GM18508 (cell line): Measurements from ENCODE around the gene ACAD9.
"Not testable (repeated sequence)": the region's sequence is repeated elsewhere in the genome, so short reads cannot be mapped to it uniquely, and the experiment has no call there.

Experiments used
- ATAC-seq: cut with Tn5 transposase; IDR thresholded peaks from one replicate; pipeline ENCODE4 v1.9.1; 2021; ENCODE audit warnings: moderate number of reproducible peaks; ENCODE audit not compliant: insufficient read depth, unreplicated experiment

Gene ACAD9

GRCh38 chr3:128889139-128889894, 9.9 kb downstream of the ACAD9 start:
- no peak for ATAC-seq

- ATAC-seq = no peak
These were observed 16.6 kb downstream of the ACAD9 start for GRCh38 chr3:128895843-128896697.

- ATAC-seq = no peak
These were observed 23.0 kb downstream of the ACAD9 start for GRCh38 chr3:128902426-128902825.

- no peak for ATAC-seq
These were observed 24.1 kb downstream of the ACAD9 start for GRCh38 chr3:128903501-128903900.

GRCh38 chr3:128906031-128906803, 26.8 kb downstream of the ACAD9 start:
- ATAC-seq = no peak

GRCh38 chr3:128906804-128907525, 27.5 kb downstream of the ACAD9 start:
- ATAC-seq = no peak

- no peak for ATAC-seq
These were observed 28.5 kb downstream of the ACAD9 start for GRCh38 chr3:128907706-128908445.

GRCh38 chr3:128908951-128909350, 29.5 kb downstream of the ACAD9 start:
- no peak for ATAC-seq

GRCh38 chr3:128910006-128910405, 30.6 kb downstream of the ACAD9 start:
- ATAC-seq = no peak

GRCh38 chr3:128911911-128912310, 32.5 kb downstream of the ACAD9 start:
- no peak for ATAC-seq

- no peak for ATAC-seq
These were observed 35.7 kb downstream of the ACAD9 start for GRCh38 chr3:128914966-128915645.

- no peak for ATAC-seq
These were observed 37.9 kb downstream of the ACAD9 start for GRCh38 chr3:128917291-128917690.

- no peak for ATAC-seq
These were observed 40.6 kb downstream of the ACAD9 start for GRCh38 chr3:128919988-128920387.

- ATAC-seq = no peak
These were observed 43.5 kb downstream of the ACAD9 start for GRCh38 chr3:128922804-128923459.

- ATAC-seq = no peak
These were observed 44.2 kb downstream of the ACAD9 start for GRCh38 chr3:128923576-128923975.

- ATAC-seq = not testable (repeated sequence)
These were observed 44.6 kb downstream of the ACAD9 start for GRCh38 chr3:128923986-128924385.

- ATAC-seq = no peak
These were observed 49.9 kb downstream of the ACAD9 start for GRCh38 chr3:128929364-128929763.

- no peak for ATAC-seq
These were observed 51.6 kb downstream of the ACAD9 start for GRCh38 chr3:128931046-128931445.
